Measurements from ENCODE around the gene MYLIP.

Gene MYLIP

GRCh38 chr6:16130437-16130891 lies 1.6 kb downstream of the MYLIP start:
- FAIRE-seq (no peak), DNase-seq (ENCODE audit: insufficient read length, low spot score) (no peak)
- TF ChIP-seq, protein P1, sequence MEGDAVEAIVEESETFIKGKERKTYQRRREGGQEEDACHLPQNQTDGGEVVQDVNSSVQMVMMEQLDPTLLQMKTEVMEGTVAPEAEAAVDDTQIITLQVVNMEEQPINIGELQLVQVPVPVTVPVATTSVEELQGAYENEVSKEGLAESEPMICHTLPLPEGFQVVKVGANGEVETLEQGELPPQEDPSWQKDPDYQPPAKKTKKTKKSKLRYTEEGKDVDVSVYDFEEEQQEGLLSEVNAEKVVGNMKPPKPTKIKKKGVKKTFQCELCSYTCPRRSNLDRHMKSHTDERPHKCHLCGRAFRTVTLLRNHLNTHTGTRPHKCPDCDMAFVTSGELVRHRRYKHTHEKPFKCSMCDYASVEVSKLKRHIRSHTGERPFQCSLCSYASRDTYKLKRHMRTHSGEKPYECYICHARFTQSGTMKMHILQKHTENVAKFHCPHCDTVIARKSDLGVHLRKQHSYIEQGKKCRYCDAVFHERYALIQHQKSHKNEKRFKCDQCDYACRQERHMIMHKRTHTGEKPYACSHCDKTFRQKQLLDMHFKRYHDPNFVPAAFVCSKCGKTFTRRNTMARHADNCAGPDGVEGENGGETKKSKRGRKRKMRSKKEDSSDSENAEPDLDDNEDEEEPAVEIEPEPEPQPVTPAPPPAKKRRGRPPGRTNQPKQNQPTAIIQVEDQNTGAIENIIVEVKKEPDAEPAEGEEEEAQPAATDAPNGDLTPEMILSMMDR (IDR thresholded peaks at IDR 0.05; ENCODE audit: insufficient read depth, missing control alignments) = no peak

GRCh38 chr6:16130932-16131387 lies 2.1 kb downstream of the MYLIP start:
- TF ChIP-seq, protein P1 (IDR thresholded peaks at IDR 0.05; ENCODE audit: insufficient read depth, missing control alignments) = no peak
- DNase-seq (ENCODE audit: insufficient read length, low spot score) (no peak), FAIRE-seq (no peak)

- FAIRE-seq (no peak), DNase-seq (ENCODE audit: insufficient read length, low spot score) (no peak)
- TF ChIP-seq, protein P1 (IDR thresholded peaks at IDR 0.05; ENCODE audit: insufficient read depth, missing control alignments) = no peak
Measured at GRCh38 chr6:16132909-16133308, 4.0 kb downstream of the MYLIP start.

- FAIRE-seq (no peak), DNase-seq (ENCODE audit: insufficient read length, low spot score) (no peak)
- TF ChIP-seq, protein P1 (IDR thresholded peaks at IDR 0.05; ENCODE audit: insufficient read depth, missing control alignments) = no peak
Measured at GRCh38 chr6:16134430-16134829, 5.5 kb downstream of the MYLIP start.

DNA sequence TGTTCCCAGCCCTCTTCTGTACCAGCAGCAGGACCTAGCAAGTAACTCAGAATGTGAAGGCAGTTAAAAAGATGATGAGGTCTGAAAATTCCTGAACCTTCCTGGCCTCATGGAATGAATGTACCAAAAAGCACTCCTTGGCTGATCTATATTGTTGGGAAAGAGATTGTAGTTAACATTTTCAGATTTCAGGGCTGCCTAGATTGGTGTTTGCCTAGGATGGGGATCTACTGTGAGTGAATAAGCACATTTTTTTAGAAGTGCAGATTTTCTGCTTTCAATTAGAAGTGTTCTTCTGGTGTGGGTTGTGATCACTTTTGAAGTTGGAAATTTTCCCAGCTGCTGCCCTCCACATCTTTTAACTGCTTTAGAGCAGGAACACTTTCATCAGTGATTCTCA lies 6.2 kb downstream of the MYLIP start:
- TF ChIP-seq, protein P1 (IDR thresholded peaks at IDR 0.05; ENCODE audit: insufficient read depth, missing control alignments) = no peak
- no peak for FAIRE-seq
- no peak for DNase-seq (ENCODE audit: insufficient read length, low spot score)

DNA sequence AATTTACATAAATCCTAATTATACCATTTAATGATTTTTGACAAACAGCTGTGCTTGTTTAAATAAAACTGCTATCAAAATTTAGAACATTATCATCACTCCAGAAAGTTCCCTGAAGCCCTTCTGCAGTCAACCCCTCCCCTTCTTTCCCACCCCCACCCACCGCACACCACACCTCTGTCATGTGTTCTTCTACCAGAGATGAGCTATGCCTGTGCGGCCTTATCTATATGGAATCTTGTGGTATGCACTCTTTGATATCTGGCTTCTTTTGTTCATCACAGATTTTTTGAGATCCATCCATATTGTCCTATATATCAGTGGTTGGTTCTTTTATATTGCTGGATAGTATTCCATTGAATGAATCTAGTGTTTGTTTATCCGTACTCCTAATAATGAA lies 7.2 kb downstream of the MYLIP start:
- no peak for DNase-seq (ENCODE audit: insufficient read length, low spot score)
- TF ChIP-seq, protein P1 (IDR thresholded peaks at IDR 0.05; ENCODE audit: insufficient read depth, missing control alignments) = no peak
- FAIRE-seq = no peak

- DNase-seq (ENCODE audit: insufficient read length, low spot score) = no peak
- TF ChIP-seq, protein P1 (IDR thresholded peaks at IDR 0.05; ENCODE audit: insufficient read depth, missing control alignments) = no peak
- FAIRE-seq = no peak
Measured at GRCh38 chr6:16136621-16137450, 8.0 kb downstream of the MYLIP start.

Data from D721Med (cell line).